PC-9 (cell line): Measurements from ENCODE around the gene RTF1.

ENCODE experiments used
- EZH2 ChIP-seq: fragments of 200-600 bp; sonication (generic); IDR thresholded peaks from 2 replicates; pipeline ENCODE4 v1.8.0; 2017; ENCODE audit warnings: antibody characterized with exemption, low read depth
- TF ChIP-seq, protein P1 (sequence below): fragments of 200-600 bp; sonication (generic); conservative IDR thresholded peaks from 2 replicates; pipeline ENCODE4 v1.6.1; 2017; ENCODE audit warnings: mixed run types, antibody characterized with exemption, mild to moderate bottlenecking, moderate library complexity

DNA sequence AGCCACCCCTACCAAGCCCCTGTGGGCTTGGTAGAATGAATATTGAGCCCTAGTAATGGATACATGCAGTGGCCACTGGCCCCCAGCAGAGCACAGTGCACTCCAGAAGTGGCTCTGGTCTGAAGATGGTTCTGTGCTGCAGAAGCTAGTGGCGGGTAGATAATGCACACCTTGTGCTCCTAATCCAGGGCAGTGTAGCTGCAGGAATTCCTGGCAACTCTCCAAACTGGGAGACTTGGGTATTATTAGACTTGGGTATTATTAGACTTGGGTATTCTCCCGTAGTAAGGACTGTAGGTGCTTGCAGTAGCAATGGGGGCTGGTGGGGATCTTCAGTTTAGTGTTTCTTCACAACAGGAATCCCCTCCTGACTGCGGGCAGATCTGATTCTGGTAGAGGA, 49.5 kb upstream of the RTF1 start:
- TF ChIP-seq, protein P1, sequence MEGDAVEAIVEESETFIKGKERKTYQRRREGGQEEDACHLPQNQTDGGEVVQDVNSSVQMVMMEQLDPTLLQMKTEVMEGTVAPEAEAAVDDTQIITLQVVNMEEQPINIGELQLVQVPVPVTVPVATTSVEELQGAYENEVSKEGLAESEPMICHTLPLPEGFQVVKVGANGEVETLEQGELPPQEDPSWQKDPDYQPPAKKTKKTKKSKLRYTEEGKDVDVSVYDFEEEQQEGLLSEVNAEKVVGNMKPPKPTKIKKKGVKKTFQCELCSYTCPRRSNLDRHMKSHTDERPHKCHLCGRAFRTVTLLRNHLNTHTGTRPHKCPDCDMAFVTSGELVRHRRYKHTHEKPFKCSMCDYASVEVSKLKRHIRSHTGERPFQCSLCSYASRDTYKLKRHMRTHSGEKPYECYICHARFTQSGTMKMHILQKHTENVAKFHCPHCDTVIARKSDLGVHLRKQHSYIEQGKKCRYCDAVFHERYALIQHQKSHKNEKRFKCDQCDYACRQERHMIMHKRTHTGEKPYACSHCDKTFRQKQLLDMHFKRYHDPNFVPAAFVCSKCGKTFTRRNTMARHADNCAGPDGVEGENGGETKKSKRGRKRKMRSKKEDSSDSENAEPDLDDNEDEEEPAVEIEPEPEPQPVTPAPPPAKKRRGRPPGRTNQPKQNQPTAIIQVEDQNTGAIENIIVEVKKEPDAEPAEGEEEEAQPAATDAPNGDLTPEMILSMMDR, result no peak
- TF ChIP-seq EZH2, result no peak
